CD4-positive, alpha-beta T cell treated with Interleukin-12 subunit alpha and Interleukin-12 subunit beta, for 1 hour (primary cell): ENCODE data around the gene CTU1.

ENCODE experiments used
- DNase-seq: peaks from one replicate; pipeline ENCODE4 v3.0.0-alpha.2; 2020

The CTU1 gene

GRCh38 chr19:51131780-51132680, 23.8 kb upstream of the CTU1 start:
- DNase-seq: peak; percentile 40

- DNase-seq: no peak
Measured at GRCh38 chr19:51129716-51130115, 21.5 kb upstream of the CTU1 start.

DNA sequence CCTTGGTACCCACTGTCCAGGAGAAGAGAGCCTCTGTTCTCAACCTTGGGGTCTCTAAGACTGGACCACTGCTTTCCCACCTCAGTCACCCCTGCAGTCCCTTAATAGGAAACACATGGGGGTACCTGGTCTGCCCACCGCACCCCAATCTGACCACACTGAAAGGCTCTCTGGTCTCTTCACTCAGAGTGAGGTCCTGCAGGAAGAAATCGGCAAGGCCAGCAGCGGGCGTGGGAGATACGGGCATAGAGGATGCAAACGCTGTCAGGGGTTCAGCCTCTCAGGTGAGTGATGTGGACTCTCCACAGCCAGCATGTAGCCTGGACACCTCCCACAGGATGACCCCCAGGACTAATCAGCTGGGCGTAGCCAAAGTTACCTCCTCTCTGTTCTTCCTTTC, 20.0 kb upstream of the CTU1 start:
- DNase-seq: no peak

DNA sequence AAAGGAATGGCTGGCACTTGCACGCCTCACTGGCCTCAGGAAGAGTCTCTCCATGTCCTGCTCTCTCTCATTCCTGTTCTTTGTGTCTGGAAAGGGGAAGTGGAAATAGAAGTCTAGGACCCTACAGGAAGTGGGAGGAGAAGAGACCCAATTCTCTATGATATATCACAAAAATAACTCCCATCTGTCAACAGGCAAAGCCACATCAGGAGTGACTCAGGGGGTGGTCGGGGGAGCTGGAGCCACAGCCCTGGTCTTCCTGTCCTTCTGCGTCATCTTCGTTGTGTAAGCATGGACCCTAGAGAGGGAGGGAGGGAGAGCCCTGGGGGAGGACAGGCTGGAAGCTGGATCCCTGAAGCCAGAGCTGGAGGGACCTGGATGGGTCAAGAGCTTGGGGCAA, 19.5 kb upstream of the CTU1 start:
- no peak for DNase-seq

GRCh38 chr19:51127032-51127431, 18.8 kb upstream of the CTU1 start:
- no peak for DNase-seq

- DNase-seq: no peak
Measured at GRCh38 chr19:51125421-51126075, 17.3 kb upstream of the CTU1 start.

DNA sequence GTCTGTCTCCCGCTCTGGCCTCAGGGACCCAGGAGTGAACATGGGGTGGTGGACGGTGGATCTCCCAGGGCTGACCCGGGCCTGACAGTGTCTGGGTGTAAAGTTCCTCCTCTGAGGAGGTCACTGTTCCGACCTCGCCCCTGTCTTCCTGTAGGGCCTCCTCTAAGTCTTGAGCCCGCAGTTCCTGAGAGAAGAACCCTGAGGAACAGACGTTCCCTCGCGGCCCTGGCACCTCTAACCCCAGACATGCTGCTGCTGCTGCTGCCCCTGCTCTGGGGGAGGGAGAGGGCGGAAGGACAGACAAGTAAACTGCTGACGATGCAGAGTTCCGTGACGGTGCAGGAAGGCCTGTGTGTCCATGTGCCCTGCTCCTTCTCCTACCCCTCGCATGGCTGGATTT, 16.5 kb upstream of the CTU1 start, which contains the start of gene SIGLEC9:
Gene SIGLEC9 (plus strand): TSS at position 178 of the 400 bp plus-strand sequence. CDS start 69 bp downstream, at position 247.
- DNase-seq: no peak

- DNase-seq: no peak
Measured at GRCh38 chr19:51124216-51124615, 16.0 kb upstream of the CTU1 start.

DNA sequence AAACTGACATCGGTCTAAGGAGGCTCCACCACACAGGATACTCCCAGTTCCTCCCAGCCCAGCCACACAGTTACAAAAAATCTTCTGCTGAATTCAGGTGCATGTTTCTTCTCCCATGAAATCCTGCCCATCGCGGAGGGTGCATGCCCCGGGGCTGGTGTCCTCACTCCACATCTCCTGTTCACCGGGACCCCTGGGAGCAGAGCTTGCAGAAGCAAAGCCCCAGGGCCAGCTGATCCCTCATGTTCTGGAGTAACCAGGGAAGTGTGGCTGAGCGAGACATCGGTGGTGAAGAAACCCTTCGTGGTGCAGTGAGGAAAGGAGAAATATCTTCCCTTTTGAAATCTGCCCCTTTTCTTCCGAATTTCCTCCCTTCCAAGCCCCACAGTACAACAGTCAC, 15.6 kb upstream of the CTU1 start:
- DNase-seq: no peak

GRCh38 chr19:51123381-51123800, 15.2 kb upstream of the CTU1 start:
- DNase-seq: peak; percentile 63

GRCh38 chr19:51122112-51122981, 14.1 kb upstream of the CTU1 start:
- DNase-seq: no peak

DNA sequence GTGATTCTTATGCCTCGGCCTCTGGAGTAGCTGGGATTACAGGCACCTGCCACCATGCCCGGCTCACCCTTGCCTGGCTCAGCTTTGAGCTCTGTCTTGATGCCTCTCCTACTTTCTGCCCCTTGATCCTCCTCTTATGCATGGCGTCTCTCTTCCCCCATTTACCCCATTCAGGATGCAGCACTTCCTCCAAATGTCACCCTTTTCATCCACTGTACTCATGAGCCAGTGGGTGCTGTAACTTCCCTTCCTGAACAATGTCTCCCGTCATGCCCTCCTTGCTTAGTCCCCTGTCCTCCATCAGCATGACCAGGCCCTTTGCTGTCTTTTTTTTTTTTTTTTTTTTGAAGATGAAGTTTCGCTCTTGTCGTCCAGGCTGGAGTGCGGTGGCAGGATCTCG, 13.0 kb upstream of the CTU1 start:
- DNase-seq: no peak

- DNase-seq: no peak
Measured at GRCh38 chr19:51120160-51120559, 12.0 kb upstream of the CTU1 start.

GRCh38 chr19:51119611-51120010, 11.4 kb upstream of the CTU1 start:
- no peak for DNase-seq

DNA sequence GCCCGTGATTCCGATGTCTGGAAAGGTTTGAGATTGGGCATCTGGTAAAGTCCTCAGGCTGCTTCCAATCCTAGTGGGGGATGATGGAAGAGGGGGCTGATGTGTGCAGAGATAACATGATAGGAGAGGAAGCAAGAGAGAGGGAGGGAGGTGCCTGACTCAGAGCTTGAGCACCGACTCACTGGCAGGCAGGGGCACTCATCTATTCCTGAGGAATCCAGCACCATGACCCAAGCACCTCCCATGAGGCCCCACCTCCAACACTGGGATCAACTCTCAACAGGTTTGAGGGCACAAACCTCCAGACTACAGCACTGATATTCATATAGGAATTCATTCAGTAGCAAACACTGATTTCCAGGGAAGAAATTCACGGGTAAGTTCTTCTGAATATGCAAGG, 10.9 kb upstream of the CTU1 start:
- no peak for DNase-seq

- peak; percentile 38 for DNase-seq
Measured at GRCh38 chr19:51116736-51117286, 8.6 kb upstream of the CTU1 start.

GRCh38 chr19:51114087-51114729, 6.0 kb upstream of the CTU1 start:
- no peak for DNase-seq

- DNase-seq: no peak
Measured at GRCh38 chr19:51111606-51112005, 3.4 kb upstream of the CTU1 start.

GRCh38 chr19:51110666-51110971, 2.4 kb upstream of the CTU1 start:
- no peak for DNase-seq

DNA sequence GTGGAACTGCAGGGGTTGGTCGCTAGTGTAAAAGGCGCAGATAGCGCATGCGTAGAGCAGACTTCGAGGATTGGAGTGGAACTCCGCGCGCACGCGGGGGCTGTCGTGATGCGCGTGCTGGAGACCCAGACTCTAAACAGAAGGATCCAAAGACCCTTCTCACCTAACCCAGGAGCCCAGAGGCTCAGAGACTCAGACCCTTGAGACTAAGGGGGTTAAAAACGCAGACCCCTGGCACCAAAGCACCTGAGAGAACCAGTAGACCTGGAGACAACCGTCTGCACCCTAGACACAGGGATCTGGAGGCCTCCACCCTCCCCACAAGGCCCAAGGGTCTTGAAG, 567 bp upstream of the CTU1 start:
- DNase-seq: no peak

DNA sequence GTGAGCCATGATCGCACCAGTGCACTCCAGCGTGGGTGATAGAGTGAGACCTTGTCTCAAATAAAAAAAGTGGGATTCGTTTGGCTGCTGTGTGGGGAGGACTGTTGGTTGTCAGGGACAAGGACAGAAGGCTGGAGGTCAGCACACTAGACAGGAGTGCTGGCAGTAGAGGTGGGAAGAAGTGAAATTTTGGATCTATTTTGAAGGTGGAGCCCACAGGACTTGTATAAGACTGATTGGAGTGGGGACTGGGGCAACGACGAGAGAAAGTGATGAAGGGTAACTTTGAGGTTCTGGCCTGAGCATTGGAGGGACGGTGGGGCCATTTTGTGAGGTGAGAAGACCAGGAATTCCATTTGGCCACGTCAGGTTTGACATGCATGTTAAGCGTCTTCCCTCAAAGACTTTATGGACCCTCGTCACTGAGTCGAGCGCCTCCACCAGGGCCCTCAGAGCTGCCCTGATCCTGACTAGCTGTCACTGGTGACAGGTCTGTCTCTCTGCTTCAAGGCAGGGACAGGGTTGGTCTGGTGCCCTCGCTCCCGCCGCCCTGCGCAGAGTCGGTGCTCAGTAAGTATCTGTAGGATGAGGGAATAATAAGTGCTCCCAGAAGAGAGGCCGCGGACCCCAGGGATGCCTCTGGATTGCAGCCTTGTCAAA, 673 bp downstream of the CTU1 start:
- DNase-seq: peak; percentile 9

DNA sequence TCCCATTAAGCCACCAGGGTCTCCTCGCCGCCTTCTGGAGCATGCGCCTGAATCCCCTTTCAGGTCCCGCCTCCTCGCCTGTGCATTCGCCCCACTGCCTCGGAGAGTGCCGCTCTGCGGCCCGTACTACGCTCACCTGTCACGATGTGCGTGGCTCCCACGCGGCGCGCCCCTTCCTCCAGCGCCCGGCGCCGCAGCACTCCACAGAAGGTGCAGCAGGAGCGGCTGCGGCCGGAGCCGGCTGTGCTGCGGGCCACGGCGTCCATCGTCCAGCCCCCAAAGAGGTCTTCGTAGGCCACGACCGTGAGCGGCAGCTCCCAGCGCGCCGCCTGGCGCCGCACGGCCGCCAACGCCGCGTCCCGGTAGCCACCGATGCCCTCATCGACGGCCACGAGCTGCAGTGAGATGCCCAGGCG, 4.3 kb downstream of the CTU1 start:
- DNase-seq: no peak
